Measurements from ENCODE around the gene PIK3C2A.

The PIK3C2A gene

GRCh38 chr11:17209939-17210245 lies 2.1 kb upstream of the PIK3C2A start:
- H3K4me3 ChIP-seq (ENCODE audit: control insufficient read depth, low read depth, low read length), result no peak overlapping the region
- TF ChIP-seq CTCF (conservative IDR thresholded peaks at IDR 0.05; ENCODE audit: control insufficient read depth, insufficient read depth, low read depth, low read length), result no peak
- DNase-seq (ENCODE audit: low read depth), result no peak

- no peak for TF ChIP-seq CTCF (conservative IDR thresholded peaks at IDR 0.05; ENCODE audit: control insufficient read depth, insufficient read depth, low read depth, low read length)
- peak; percentile 63 for DNase-seq (ENCODE audit: low read depth)
- H3K4me3 ChIP-seq (ENCODE audit: control insufficient read depth, low read depth, low read length), result peak overlapping the region; percentile 67
Measured at GRCh38 chr11:17208257-17208999, 642 bp upstream of the PIK3C2A start.

GRCh38 chr11:17206463-17206862 lies 1.3 kb downstream of the PIK3C2A start:
- H3K4me3 ChIP-seq (ENCODE audit: control insufficient read depth, low read depth, low read length), result peak overlapping the region; percentile 67
- DNase-seq (ENCODE audit: low read depth), result no peak
- no peak for TF ChIP-seq CTCF (conservative IDR thresholded peaks at IDR 0.05; ENCODE audit: control insufficient read depth, insufficient read depth, low read depth, low read length)

GRCh38 chr11:17197431-17197898 lies 10.3 kb downstream of the PIK3C2A start:
- H3K4me3 ChIP-seq (ENCODE audit: control insufficient read depth, low read depth, low read length), result no peak overlapping the region
- peak; percentile 36 for DNase-seq (ENCODE audit: low read depth)
- TF ChIP-seq CTCF (conservative IDR thresholded peaks at IDR 0.05; ENCODE audit: control insufficient read depth, insufficient read depth, low read depth, low read length), result no peak

- TF ChIP-seq CTCF (conservative IDR thresholded peaks at IDR 0.05; ENCODE audit: control insufficient read depth, insufficient read depth, low read depth, low read length), result no peak
- DNase-seq (ENCODE audit: low read depth), result no peak
- no peak overlapping the region for H3K4me3 ChIP-seq (ENCODE audit: control insufficient read depth, low read depth, low read length)
Measured at GRCh38 chr11:17188675-17189074, 19.1 kb downstream of the PIK3C2A start.

- TF ChIP-seq CTCF (conservative IDR thresholded peaks at IDR 0.05; ENCODE audit: control insufficient read depth, insufficient read depth, low read depth, low read length), result no peak
Measured at GRCh38 chr11:17186932-17187692, 20.7 kb downstream of the PIK3C2A start.

More at GRCh38 chr11:17186932-17187692, 20.7 kb downstream of the PIK3C2A start:
- no peak for DNase-seq (ENCODE audit: low read depth)
- H3K4me3 ChIP-seq (ENCODE audit: control insufficient read depth, low read depth, low read length), result no peak overlapping the region

Measured in fibroblast of mammary gland (primary cell).